Activated naive CD8-positive, alpha-beta T cell treated with anti-CD3 and anti-CD28 coated beads, Interleukin-2, amount 10 ng/mL, durations not matched to agents 7 days and 5 days (primary cell): ENCODE data around the gene IDUA. TPM values are rescaled to one million over a fixed set of nuclear protein-coding genes. Genes with fewer than 3 reads are reported as not detected.
"Not testable (repeated sequence)": the region's sequence is repeated elsewhere in the genome, so short reads cannot be mapped to it uniquely, and the experiment has no call there.

Experiments used
- ATAC-seq: fragments of 150-1000 bp; cut with Tn5 transposase; one replicate; pipeline ENCODE4 v1.10.0; 2021; ENCODE audit warnings: low read depth, moderate library complexity
- POLR2A ChIA-PET: fragments of 350-600 bp; sonication (Branson Sonifier 250); formaldehyde crosslinking; loops from one replicate; lab custom pipeline; 2021; ENCODE audit warnings: antibody characterized with exemption; lab: Charles Lee
- DNase-seq: peaks from one replicate; pipeline ENCODE4 v3.0.0; 2021
- H3K27ac Mint-ChIP-seq: one replicate; pipeline ENCODE4 v1.8.0; 2022; ENCODE audit warnings: mild to moderate bottlenecking, mixed read lengths
- H3K27me3 Mint-ChIP-seq: one replicate; pipeline ENCODE4 v1.8.0; 2022; ENCODE audit warnings: mild to moderate bottlenecking, moderate library complexity, mixed read lengths
- H3K36me3 Mint-ChIP-seq: one replicate; pipeline ENCODE4 v1.8.0; 2021; ENCODE audit warnings: mild to moderate bottlenecking, mixed read lengths
- H3K4me1 Mint-ChIP-seq: one replicate; pipeline ENCODE4 v1.8.0; 2021; ENCODE audit warnings: mixed read lengths
- H3K4me3 Mint-ChIP-seq: one replicate; pipeline ENCODE4 v1.8.0; 2022; ENCODE audit warnings: mild to moderate bottlenecking, moderate library complexity, mixed read lengths
- H3K9me3 Mint-ChIP-seq: one replicate; pipeline ENCODE4 v1.8.0; 2021; ENCODE audit warnings: mixed read lengths
- total RNA-seq, 2 experiments: library from RNA; stranded (reverse); gene quantifications; one replicate each; pipeline ENCODE4 v1.2.3, GENCODE V29; 2021

IDUA gene
- total RNA-seq, 2 experiments from 2014 or later, result 37.5 to 38.7 TPM

GRCh38 chr4:1041147-1041935 is 54.5 kb downstream of the IDUA start:
- no peak for DNase-seq
- Mint-ChIP-seq H3K9me3 (no peaks in the 10 kb centered on the region), H3K36me3 (no peaks in the 10 kb centered on the region), H3K27me3 (peaks cover 4% of the 10 kb centered on the region), H3K27ac (no peak overlapping the region), H3K4me3 (no peak overlapping the region), H3K4me1 (no peaks in the 10 kb centered on the region)
- POLR2A ChIA-PET, result no interaction called here
- no peak for ATAC-seq

GRCh38 chr4:1041936-1042330 is 55.1 kb downstream of the IDUA start:
- peaks cover 7% of the 10 kb centered on the region for H3K27me3 Mint-ChIP-seq
- no peak overlapping the region for H3K27ac Mint-ChIP-seq
- H3K9me3 Mint-ChIP-seq, result no peaks in the 10 kb centered on the region
- H3K36me3 Mint-ChIP-seq, result peaks cover 2% of the 10 kb centered on the region
- ATAC-seq (no peak), DNase-seq (no peak)
- H3K4me1 Mint-ChIP-seq, result peaks cover 2% of the 10 kb centered on the region
- POLR2A ChIA-PET, result no interaction called here
- no peak overlapping the region for H3K4me3 Mint-ChIP-seq

- ATAC-seq (no peak), DNase-seq (no peak)
- Mint-ChIP-seq H3K27me3 (peaks cover 10% of the 10 kb centered on the region), H3K4me3 (no peak overlapping the region), H3K9me3 (no peaks in the 10 kb centered on the region), H3K27ac (no peak overlapping the region), H3K4me1 (peaks cover 2% of the 10 kb centered on the region), H3K36me3 (peaks cover 2% of the 10 kb centered on the region)
- POLR2A ChIA-PET, result no interaction called here
Observed at GRCh38 chr4:1042352-1043055, 55.7 kb downstream of the IDUA start.

GRCh38 chr4:1043162-1043561 is 56.3 kb downstream of the IDUA start:
- H3K27me3 Mint-ChIP-seq, result peaks cover 14% of the 10 kb centered on the region
- H3K4me3 Mint-ChIP-seq, result no peak overlapping the region
- no peak for DNase-seq
- POLR2A ChIA-PET, result no interaction called here
- H3K27ac Mint-ChIP-seq, result no peak overlapping the region
- H3K9me3 Mint-ChIP-seq, result no peaks in the 10 kb centered on the region
- ATAC-seq, result no peak
- H3K4me1 Mint-ChIP-seq, result peaks cover 2% of the 10 kb centered on the region
- H3K36me3 Mint-ChIP-seq, result peaks cover 2% of the 10 kb centered on the region

GRCh38 chr4:1043651-1044468 is 57.0 kb downstream of the IDUA start:
- Mint-ChIP-seq H3K4me3 (no peak overlapping the region), H3K36me3 (peaks cover 2% of the 10 kb centered on the region), H3K27ac (no peak overlapping the region), H3K27me3 (peaks cover 14% of the 10 kb centered on the region), H3K4me1 (peaks cover 2% of the 10 kb centered on the region), H3K9me3 (no peaks in the 10 kb centered on the region)
- POLR2A ChIA-PET, result no interaction called here
- ATAC-seq, result no peak
- peak; percentile 30 for DNase-seq

GRCh38 chr4:1044469-1045192 is 57.8 kb downstream of the IDUA start:
- Mint-ChIP-seq H3K36me3 (peaks cover 2% of the 10 kb centered on the region), H3K4me1 (peaks cover 2% of the 10 kb centered on the region), H3K27me3 (peaks cover 14% of the 10 kb centered on the region), H3K27ac (no peak overlapping the region), H3K4me3 (no peak overlapping the region), H3K9me3 (no peaks in the 10 kb centered on the region)
- peak; percentile 28 for DNase-seq
- POLR2A ChIA-PET, result no interaction called here
- no peak for ATAC-seq

GRCh38 chr4:1045193-1045594 is 58.4 kb downstream of the IDUA start:
- DNase-seq, result peak; percentile 30
- H3K27me3 Mint-ChIP-seq, result peaks cover 14% of the 10 kb centered on the region
- H3K36me3 Mint-ChIP-seq, result peaks cover 2% of the 10 kb centered on the region
- no peak for ATAC-seq
- H3K9me3 Mint-ChIP-seq, result no peaks in the 10 kb centered on the region
- H3K4me3 Mint-ChIP-seq, result no peak overlapping the region
- peaks cover 2% of the 10 kb centered on the region for H3K4me1 Mint-ChIP-seq
- POLR2A ChIA-PET, result no interaction called here
- H3K27ac Mint-ChIP-seq, result no peak overlapping the region

GRCh38 chr4:1045595-1046201 is 58.9 kb downstream of the IDUA start:
- no peaks in the 10 kb centered on the region for H3K9me3 Mint-ChIP-seq
- POLR2A ChIA-PET, result no interaction called here
- H3K36me3 Mint-ChIP-seq, result peaks cover 2% of the 10 kb centered on the region
- peaks cover 2% of the 10 kb centered on the region for H3K4me1 Mint-ChIP-seq
- DNase-seq (peak; percentile 28), ATAC-seq (no peak)
- no peak overlapping the region for H3K4me3 Mint-ChIP-seq
- peaks cover 14% of the 10 kb centered on the region for H3K27me3 Mint-ChIP-seq
- H3K27ac Mint-ChIP-seq, result no peak overlapping the region

GRCh38 chr4:1046581-1047011 is 59.8 kb downstream of the IDUA start:
- Mint-ChIP-seq H3K27ac (peak overlapping the region; percentile 48), H3K27me3 (peaks cover 14% of the 10 kb centered on the region)
- peak; percentile 28 for DNase-seq
- H3K36me3 Mint-ChIP-seq, H3K4me3 Mint-ChIP-seq, H3K9me3 Mint-ChIP-seq, ATAC-seq, H3K4me1 Mint-ChIP-seq, POLR2A ChIA-PET: not testable (repeated sequence)

- DNase-seq (peak; percentile 39), ATAC-seq (no peak)
- Mint-ChIP-seq H3K4me1 (peaks cover 2% of the 10 kb centered on the region), H3K27me3 (peaks cover 14% of the 10 kb centered on the region), H3K9me3 (no peaks in the 10 kb centered on the region), H3K36me3 (peaks cover 2% of the 10 kb centered on the region), H3K4me3 (no peak overlapping the region), H3K27ac (no peak overlapping the region)
- POLR2A ChIA-PET, result no interaction called here
Observed at GRCh38 chr4:1047106-1047975, 60.5 kb downstream of the IDUA start.

- ATAC-seq (no peak), DNase-seq (peak; percentile 26)
- POLR2A ChIA-PET, result no interaction called here
- peaks cover 2% of the 10 kb centered on the region for H3K36me3 Mint-ChIP-seq
- H3K4me3 Mint-ChIP-seq, result no peak overlapping the region
- no peaks in the 10 kb centered on the region for H3K9me3 Mint-ChIP-seq
- no peak overlapping the region for H3K27ac Mint-ChIP-seq
- peaks cover 14% of the 10 kb centered on the region for H3K27me3 Mint-ChIP-seq
- peaks cover 2% of the 10 kb centered on the region for H3K4me1 Mint-ChIP-seq
Observed at GRCh38 chr4:1047976-1048772, 61.3 kb downstream of the IDUA start.
